PC-9 (cell line): ENCODE data around the gene USF2. TPM values are rescaled to one million over a fixed set of nuclear protein-coding genes. Genes with fewer than 3 reads are reported as not detected.

ENCODE experiments used
- BruUV-seq: library from RNA; stranded (reverse); fragments of 400-500 nt; replicated peaks from 2 replicates; lab custom pipeline; 2021; lab: Mats Ljungman, UMichigan
- CTCF ChIA-PET: fragments of 300-600 bp; sonication (Branson Sonifier 250); formaldehyde crosslinking; loops from one replicate; lab custom pipeline; 2022; ENCODE audit warnings: antibody characterized with exemption; lab: Charles Lee
- POLR2A ChIA-PET: fragments of 300-600 bp; sonication (Branson Sonifier 250); formaldehyde crosslinking; loops from one replicate; lab custom pipeline; 2022; ENCODE audit warnings: antibody characterized with exemption; ENCODE audit not compliant: unreplicated experiment; lab: Charles Lee
- DNase-seq, 2 experiments: peaks; one replicate each; pipeline versions ENCODE4 v3.0.0 to v3.0.0-alpha.2; 2015 to 2022; ENCODE audit warnings: mixed read lengths in 1 of 2
- H2AFZ ChIP-seq: fragments of 200-600 bp; sonication (generic); 2 replicates; pipeline ENCODE4 v1.8.1; 2017; ENCODE audit warnings: antibody characterized with exemption
- H3F3A ChIP-seq: fragments of 200-600 bp; sonication (generic); 2 replicates; pipeline ENCODE4 v1.8.1; 2017; ENCODE audit warnings: antibody characterized with exemption, mild to moderate bottlenecking, low read depth; ENCODE audit not compliant: insufficient read depth
- H3K27ac ChIP-seq: fragments of 200-600 bp; sonication (generic); 2 replicates; pipeline ENCODE4 v1.6.1; 2016; ENCODE audit warnings: mixed run types
- H3K27me3 ChIP-seq: fragments of 200-600 bp; sonication (generic); 2 replicates; pipeline ENCODE4 v1.6.1; 2016; ENCODE audit warnings: low read depth, mixed run types; ENCODE audit not compliant: insufficient read depth
- H3K36me3 ChIP-seq: fragments of 200-600 bp; sonication (generic); 2 replicates; pipeline ENCODE4 v1.6.1; 2016; ENCODE audit warnings: low read depth, mixed run types
- H3K4me1 ChIP-seq: fragments of 200-600 bp; sonication (generic); replicated peaks from 2 replicates; pipeline ENCODE4 v1.6.1; 2016; ENCODE audit warnings: mixed run types; ENCODE audit not compliant: insufficient read depth
- H3K4me2 ChIP-seq: fragments of 200-600 bp; sonication (generic); 2 replicates; pipeline ENCODE4 v1.6.1; 2017; ENCODE audit warnings: mixed run types
- H3K4me3 ChIP-seq: fragments of 200-600 bp; sonication (generic); 2 replicates; pipeline ENCODE4 v1.6.1; 2016; ENCODE audit warnings: mixed run types
- H3K79me2 ChIP-seq: fragments of 200-600 bp; sonication (generic); 2 replicates; pipeline ENCODE4 v1.6.1; 2017; ENCODE audit warnings: low read depth, mixed run types
- H3K9me2 ChIP-seq: fragments of 200-600 bp; sonication (generic); 2 replicates; pipeline ENCODE4 v1.8.1; 2017; ENCODE audit warnings: mild to moderate bottlenecking; ENCODE audit not compliant: insufficient read depth
- H3K9me3 ChIP-seq: fragments of 200-600 bp; sonication (generic); 2 replicates; pipeline ENCODE4 v1.8.1; 2016; ENCODE audit warnings: low read depth; ENCODE audit not compliant: insufficient read depth
- H4K20me1 ChIP-seq: fragments of 200-600 bp; sonication (generic); 2 replicates; pipeline ENCODE4 v1.8.1; 2017; ENCODE audit not compliant: insufficient read depth
- EZH2 ChIP-seq: fragments of 200-600 bp; sonication (generic); IDR thresholded peaks from 2 replicates; pipeline ENCODE4 v1.8.0; 2017; ENCODE audit warnings: antibody characterized with exemption, low read depth
- intact Hi-C: fragments of 100-400 bp; cut with micrococcal nuclease; formaldehyde crosslinking; loops from one replicate; pipeline ENCODE4 v1.10.0; 2022; ENCODE audit not compliant: unreplicated experiment
- total RNA-seq: library from RNA; stranded (reverse); gene quantifications from 2 replicates; pipeline ENCODE4 v1.2.3, GENCODE V29; 2021
- TF ChIP-seq, protein P1 (sequence below): fragments of 200-600 bp; sonication (generic); conservative IDR thresholded peaks from 2 replicates; pipeline ENCODE4 v1.6.1; 2017; ENCODE audit warnings: mixed run types, antibody characterized with exemption, mild to moderate bottlenecking, moderate library complexity

The USF2 gene
- total RNA-seq, 1 experiment from 2014 or later: 98.2 TPM

DNA sequence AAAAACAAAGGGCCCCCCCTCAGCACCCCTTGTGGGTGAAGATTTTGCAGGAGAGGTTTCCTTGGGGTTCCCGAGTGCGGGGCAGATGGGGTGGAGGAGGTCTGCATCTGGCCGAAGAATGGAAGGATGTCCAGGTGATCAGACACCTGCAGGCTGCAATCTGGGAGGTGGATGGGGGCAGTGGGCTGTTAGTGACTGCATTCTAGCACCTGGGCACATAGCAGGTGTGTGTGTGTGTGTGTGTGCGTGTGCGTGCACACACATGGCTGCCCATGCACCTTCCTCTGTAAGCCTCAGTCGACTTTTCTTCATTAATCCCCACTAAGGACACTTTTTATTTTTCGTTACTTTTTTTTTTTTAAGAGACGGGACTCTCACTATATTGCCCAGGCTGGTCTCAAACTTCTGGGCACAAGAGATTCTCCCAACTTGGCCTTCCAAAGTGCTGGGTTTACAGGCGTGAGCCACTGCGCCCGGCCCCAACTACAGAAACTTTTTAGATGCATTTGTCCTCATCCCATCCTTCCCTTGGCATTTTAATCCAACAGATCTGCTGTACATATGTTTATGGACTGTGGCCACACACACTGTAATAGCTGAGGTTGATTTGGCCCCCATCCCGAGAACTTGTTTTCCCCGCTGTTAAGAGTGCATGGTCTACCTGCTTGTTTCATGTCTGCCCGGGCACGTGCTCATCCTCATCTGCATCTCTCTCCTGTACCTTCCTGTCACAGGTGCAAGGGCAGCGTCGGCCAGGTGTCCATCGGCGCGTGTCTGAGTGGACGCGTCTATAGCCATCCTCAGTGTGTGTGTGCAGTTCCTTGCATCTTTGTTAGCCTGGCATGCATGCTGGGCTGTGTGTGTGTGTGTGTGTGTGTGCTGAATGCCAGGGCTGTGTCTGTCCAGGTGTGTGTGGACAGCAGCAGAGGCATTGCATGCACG, 23.9 kb downstream of the USF2 start:
- no peak for DNase-seq
- Histone ChIP-seq H4K20me1 (no peaks in the 10 kb centered on the region), H3K9me2 (no peaks in the 10 kb centered on the region), H3K27me3 (0 out of 2 replicates have a peak, but pooled peaks cover 3% of the 10 kb centered on the region), H3F3A (peaks cover 22% of the 10 kb centered on the region; the same call in 1 of the 2 replicates), H2AFZ (no peak overlapping the region), H3K4me1 (peaks cover 11% of the 10 kb centered on the region; the same call in 1 of the 2 replicates), H3K4me3 (no peak overlapping the region), H3K27ac (no peak overlapping the region), H3K36me3 (no peaks in the 10 kb centered on the region), H3K4me2 (no peak overlapping the region), H3K79me2 (no peaks in the 10 kb centered on the region), H3K9me3 (no peaks in the 10 kb centered on the region)
- TF ChIP-seq EZH2: no peak
- TF ChIP-seq, protein P1, sequence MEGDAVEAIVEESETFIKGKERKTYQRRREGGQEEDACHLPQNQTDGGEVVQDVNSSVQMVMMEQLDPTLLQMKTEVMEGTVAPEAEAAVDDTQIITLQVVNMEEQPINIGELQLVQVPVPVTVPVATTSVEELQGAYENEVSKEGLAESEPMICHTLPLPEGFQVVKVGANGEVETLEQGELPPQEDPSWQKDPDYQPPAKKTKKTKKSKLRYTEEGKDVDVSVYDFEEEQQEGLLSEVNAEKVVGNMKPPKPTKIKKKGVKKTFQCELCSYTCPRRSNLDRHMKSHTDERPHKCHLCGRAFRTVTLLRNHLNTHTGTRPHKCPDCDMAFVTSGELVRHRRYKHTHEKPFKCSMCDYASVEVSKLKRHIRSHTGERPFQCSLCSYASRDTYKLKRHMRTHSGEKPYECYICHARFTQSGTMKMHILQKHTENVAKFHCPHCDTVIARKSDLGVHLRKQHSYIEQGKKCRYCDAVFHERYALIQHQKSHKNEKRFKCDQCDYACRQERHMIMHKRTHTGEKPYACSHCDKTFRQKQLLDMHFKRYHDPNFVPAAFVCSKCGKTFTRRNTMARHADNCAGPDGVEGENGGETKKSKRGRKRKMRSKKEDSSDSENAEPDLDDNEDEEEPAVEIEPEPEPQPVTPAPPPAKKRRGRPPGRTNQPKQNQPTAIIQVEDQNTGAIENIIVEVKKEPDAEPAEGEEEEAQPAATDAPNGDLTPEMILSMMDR: no peak
- intact Hi-C loops: no loop called here
- POLR2A ChIA-PET: no interaction called here
- no TSS peak for BruUV-seq
- CTCF ChIA-PET: no interaction called here

DNA sequence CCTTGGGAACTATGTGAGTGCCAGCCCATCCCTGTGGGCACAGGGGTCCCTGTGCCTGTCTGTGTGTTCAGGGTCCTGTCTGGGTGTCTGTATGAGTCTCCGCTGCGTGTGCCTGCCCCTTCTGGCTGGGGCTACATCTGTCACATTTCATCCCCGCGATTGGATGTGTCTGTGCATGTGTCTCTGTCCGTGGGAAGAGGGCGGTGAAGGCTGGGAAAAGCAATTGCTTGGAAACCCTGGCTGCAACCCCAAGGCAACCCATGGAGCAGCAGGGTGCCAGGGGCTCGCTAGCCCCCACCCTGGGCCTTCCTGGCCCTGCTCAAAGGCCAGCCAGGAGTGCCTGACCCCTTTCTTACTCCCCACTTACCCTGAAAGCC, 24.6 kb downstream of the USF2 start:
- no peak overlapping the region for H3K4me2 ChIP-seq
- CTCF ChIA-PET: no interaction called here
- DNase-seq: no peak
- peaks cover 11% of the 10 kb centered on the region; the same call in 1 of the 2 replicates for H3K4me1 ChIP-seq
- H4K20me1 ChIP-seq: no peaks in the 10 kb centered on the region
- no peaks in the 10 kb centered on the region for H3K79me2 ChIP-seq
- POLR2A ChIA-PET: no interaction called here
- no peaks in the 10 kb centered on the region for H3K36me3 ChIP-seq
- peaks cover 29% of the 10 kb centered on the region for H3F3A ChIP-seq
- 0 out of 2 replicates have a peak, but pooled peaks cover 3% of the 10 kb centered on the region for H3K27me3 ChIP-seq
- H3K4me3 ChIP-seq: no peak overlapping the region
- H3K9me2 ChIP-seq: no peaks in the 10 kb centered on the region
- BruUV-seq: no TSS peak
- H2AFZ ChIP-seq: no peak overlapping the region
- no peaks in the 10 kb centered on the region for H3K9me3 ChIP-seq
- intact Hi-C loops: no loop called here
- TF ChIP-seq, protein P1: no peak
- no peak for TF ChIP-seq EZH2
- H3K27ac ChIP-seq: no peak overlapping the region

DNA sequence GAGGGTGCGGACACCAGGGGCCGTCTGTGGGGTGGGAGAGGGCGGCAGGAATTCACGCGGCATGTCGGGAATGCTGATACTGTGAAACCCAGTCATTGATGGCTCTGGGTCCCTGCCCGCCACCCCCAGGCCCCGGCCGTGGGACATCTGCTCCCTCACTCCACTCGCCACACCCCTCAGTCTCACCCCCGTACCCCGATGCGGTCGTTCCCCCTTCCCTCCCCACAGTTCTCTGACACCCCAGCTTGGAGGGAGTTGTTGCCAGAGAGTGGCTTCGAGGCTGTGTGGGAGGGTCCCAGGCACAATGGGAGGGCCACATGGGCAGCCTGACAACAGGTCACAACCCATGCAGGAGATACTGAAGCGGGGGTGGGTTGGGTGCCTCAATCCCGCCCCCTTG, 25.0 kb downstream of the USF2 start:
- Histone ChIP-seq H2AFZ (no peak overlapping the region), H3K4me2 (no peak overlapping the region), H3K79me2 (no peaks in the 10 kb centered on the region), H3K9me2 (no peaks in the 10 kb centered on the region), H3K27ac (no peak overlapping the region), H3K36me3 (no peaks in the 10 kb centered on the region), H3K4me3 (no peak overlapping the region), H4K20me1 (no peaks in the 10 kb centered on the region), H3K27me3 (0 out of 2 replicates have a peak, but pooled peaks cover 3% of the 10 kb centered on the region), H3K4me1 (peaks cover 11% of the 10 kb centered on the region; the same call in 1 of the 2 replicates), H3F3A (peaks cover 33% of the 10 kb centered on the region), H3K9me3 (no peaks in the 10 kb centered on the region)
- BruUV-seq: no TSS peak
- intact Hi-C loops: no loop called here
- POLR2A ChIA-PET: interaction anchor here (0.6 kb wide), 1 partner anchor 237 kb away, joined by 3 read pairs; no protein-coding TSS in a partner anchor
- TF ChIP-seq EZH2: no peak
- TF ChIP-seq, protein P1: no peak
- CTCF ChIA-PET: interaction anchor here (0.6 kb wide), 1 partner anchor 60 kb away, joined by 7 read pairs; no protein-coding TSS in a partner anchor
- DNase-seq: no peak
